GM15510 (cell line): Measurements from ENCODE around the gene RAB8A.

Experiments
- POLR2A ChIP-seq: IDR thresholded peaks from 3 replicates; pipeline ENCODE4 v1.6.1; 2011; ENCODE audit warnings: borderline replicate concordance; ENCODE audit not compliant: insufficient read length; ENCODE audit errors: extremely low read depth

RAB8A gene

DNA sequence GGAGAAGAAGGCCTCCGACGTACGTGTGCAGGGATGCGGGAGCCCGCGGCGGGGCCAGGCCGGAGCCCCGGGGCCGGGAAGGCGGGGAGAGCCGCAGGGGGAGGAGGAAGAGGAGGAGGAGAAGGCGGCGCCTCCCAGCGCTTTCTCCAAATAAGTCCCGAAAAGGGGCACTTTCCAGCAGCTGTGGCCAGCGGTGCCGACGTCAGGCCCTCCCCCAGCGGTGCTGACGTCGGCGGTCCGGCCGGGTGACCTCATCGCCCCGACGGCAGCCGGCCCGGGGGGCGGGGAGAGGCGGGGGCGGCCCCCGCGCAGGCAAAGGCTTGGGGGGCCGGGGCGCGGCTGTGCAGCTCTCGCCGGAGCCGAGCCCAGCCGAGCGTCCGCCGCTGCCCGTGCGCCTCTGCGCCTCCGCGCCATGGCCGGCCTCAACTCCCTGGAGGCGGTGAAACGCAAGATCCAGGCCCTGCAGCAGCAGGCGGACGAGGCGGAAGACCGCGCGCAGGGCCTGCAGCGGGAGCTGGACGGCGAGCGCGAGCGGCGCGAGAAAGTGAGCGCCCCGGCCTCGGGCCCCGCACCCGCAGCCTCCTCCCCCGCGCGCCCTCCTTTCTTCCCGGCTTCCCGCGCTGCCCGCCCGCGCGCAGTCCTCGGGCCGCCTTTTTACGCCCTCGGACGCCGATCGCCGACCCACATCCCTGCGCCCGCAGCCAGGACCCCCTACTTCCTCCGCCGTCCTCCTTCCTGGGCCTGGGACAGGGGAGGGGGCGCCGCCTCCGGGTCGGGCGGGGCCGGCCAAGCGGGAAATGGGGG is 35.3 kb upstream of the RAB8A start, which contains the start of gene TPM4:
TSS of gene TPM4 (plus strand) at position 342 of the 804 bp plus-strand sequence. CDS start at position 413, 71 bp downstream.
- TF ChIP-seq POLR2A: peak; percentile 88

DNA sequence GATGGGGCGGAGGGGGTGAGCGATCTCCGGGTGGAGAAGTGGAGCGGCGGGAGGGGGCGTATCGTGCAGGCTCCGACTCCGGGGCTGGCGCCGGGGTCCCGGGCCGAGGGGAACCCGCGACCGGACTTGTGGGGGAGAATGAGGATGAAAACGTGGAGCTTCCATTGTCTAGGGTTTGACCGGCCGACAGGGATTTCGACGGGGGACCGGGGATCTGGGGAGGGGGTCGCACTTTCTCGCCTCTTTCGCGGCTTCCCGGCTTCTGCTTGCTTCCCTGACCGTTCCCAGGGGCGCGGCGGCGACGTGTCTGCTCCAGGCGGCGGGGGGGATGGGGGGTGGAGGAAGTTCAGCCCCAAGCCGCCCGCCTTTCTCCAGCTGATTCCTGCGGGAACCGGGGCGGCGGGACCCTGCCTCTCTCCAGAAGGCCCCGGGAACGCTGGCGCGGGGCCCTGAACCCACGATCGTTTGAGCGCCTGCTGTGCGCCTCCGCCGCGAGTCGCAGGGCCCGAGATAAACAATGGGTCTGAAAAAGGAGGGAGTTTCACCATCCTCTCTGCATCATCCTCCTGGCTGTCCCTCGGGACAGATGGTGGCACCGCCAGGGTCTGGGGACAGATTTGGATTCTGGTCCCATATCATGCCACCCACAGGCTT is 34.6 kb upstream of the RAB8A start:
- no peak for TF ChIP-seq POLR2A

DNA sequence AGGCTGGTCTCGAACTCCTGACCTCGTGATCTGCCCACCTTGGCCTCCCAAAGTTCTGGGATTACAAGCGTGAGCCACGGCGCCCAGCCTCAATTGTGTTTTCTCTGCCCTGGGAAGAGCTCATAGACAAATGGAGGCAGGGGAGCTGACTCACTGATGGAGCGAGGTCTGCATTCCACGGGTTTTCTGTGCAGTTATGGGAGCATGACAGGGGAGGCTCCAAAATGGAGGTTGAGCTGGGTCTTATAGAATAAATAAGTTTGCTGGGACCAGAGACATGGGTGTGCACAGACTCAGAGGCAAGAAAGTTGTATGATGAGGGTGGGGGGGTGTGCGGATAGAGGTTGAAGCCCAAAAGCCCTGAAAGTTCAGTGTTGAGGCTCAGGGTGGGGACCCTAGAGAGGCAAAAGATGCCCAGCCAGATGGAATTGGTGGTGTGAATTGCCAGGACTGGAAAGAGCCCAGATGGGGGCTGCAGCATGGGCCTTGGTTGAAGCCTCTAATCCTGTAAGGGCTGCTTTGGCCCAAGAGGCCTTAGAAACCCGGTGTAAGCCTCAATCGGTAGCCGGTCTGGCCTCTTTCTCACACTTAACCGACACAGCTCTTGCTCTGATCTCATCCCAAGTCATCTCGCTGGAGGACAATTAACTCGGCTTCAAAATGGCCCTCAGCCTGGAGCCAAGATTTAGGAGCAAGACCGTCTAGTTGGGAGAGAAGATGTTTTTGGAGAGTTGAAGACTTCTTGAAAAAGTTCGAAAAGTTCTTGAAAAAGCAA is 33.5 kb upstream of the RAB8A start:
- TF ChIP-seq POLR2A: peak; percentile 35

DNA sequence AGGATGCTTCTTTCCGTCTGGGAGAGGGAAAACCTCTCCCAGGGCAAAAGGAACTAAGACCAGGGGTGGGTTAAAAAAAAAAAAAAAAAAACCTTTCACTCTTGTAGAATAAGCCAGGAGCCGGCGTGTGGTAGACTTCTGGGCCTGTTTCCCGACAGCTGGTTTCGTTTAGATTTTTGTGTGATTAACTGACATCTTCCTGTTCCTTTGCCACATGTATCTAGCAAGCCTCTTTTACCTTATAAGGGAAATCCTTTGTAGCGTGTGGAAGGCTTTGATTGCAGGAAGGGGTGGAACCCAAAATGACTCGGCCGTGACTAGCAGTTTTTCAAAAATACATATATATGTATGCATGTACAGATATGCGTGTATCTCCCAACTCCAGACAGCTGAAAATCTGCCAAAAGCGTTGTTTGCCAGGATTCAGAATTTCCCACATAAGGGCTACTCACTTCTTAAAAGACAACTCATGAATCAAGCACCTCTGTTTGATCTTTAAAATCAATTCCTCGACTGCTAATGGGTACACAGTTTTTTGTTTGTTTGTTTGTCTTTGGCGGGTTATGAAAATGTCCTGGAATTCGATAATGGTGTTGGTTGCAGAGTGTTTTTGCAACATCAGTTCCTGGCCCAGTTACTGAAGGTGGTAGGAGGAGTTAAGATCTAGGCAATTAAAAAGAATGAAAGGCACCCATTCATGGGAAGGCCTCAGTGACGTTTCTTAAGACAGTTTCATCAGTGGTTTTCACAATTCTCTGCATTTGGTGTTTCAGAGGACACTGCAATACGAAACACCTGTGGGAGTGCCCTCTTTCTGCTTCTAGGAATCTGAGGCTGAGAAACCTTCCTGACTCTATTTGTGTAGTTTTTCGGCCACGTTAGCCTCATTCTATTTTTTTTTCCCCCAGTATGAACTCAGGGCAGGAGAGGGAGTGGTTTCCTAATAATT is 32.7 kb upstream of the RAB8A start:
- TF ChIP-seq POLR2A: peak; percentile 41

DNA sequence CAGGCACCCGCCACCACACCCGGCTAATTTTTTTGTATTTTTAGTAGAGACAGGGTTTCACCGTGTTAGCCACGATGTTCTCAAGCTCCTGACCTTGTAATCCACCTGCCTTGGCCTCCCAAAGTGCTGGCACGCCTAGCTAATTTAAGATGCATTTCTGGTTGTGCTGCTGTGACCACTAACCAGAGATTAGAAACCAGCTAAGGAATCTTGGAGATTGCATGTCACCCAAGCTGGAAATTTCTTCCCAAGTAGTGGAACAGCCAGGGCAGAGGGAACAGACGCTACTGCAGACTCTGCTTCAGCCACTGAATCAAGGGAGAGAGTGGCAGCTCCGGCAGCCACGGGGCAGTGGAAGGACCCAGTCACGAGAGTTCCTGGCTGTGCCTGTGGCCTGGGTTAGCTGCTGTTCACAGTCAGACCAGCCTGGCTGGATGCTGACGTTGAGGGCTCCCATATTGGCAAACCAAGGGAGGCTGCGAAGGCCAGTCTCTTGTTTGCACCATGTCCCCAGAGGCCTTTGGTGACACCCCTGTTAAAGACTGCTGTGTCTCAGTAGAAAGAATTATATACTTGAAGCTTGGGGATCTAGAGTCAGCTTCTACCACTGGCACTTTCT is 27.5 kb upstream of the RAB8A start:
- no peak for TF ChIP-seq POLR2A

DNA sequence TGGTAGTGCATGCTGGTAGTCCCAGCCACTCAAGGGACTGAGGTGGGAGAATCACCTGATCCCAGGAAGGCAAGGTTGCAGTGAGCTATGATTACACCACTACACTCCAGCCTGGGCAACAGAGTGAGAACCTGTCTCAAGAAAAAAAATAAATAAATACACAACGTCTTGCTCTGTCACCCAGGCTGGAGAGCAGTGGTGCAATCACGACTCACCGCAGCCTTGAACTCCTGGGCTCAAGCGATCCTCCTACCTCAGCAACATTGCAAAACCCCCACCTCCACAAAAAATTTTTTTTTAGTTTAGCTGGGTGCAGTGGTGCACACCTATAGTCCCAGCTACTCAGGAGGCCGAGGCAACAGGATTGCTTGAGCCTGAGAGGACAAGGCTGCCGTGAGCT is 26.6 kb upstream of the RAB8A start:
- no peak for TF ChIP-seq POLR2A

DNA sequence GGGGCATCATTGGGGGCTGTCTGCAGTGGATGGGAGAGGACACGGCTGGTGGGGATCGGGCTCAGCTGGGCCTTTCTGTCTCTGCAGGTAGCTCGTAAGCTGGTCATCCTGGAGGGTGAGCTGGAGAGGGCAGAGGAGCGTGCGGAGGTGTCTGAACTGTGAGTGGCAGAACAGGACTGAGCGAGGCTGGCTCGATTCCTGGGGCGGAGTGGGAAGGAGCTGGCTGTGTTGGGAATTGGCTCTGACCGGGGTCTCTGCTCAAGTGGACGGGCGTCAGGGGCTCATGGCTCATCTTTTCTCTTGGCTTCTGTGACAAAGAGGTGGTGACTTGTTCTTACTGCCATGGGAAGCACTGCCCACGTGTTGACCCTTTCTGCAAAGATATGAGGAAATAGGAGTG is 23.7 kb upstream of the RAB8A start:
- TF ChIP-seq POLR2A: no peak

DNA sequence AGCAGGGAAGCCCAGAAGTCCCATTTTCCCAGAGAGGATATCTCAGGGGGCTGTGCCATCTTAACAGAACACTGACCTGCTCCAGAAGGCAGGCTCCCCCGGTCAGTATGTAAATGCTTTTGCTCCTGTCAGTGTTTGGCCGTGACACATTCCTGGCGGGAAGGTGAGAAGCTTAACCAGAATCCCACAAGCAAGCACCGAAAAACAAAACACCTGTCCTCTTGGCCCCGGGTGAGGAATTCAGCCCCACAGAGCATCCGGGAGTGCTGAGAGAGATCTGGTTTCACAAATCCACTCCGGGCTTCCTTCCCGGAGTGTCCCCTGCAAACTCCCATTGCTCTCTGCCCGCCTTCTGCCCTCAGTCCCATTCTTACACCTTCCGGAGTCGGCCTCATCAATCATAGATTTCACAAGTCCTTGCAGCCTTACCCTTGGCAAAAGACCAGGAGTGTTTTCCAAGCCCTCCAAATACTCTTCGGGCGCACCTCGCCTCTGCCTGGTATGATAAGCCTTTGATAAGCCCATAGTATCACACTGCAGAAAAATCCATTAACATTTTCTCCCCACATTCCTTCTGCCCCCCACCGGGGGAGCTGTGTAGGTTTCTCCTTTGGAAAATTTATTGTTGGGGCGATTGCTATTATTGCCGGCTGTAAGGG is 23.2 kb upstream of the RAB8A start:
- no peak for TF ChIP-seq POLR2A

DNA sequence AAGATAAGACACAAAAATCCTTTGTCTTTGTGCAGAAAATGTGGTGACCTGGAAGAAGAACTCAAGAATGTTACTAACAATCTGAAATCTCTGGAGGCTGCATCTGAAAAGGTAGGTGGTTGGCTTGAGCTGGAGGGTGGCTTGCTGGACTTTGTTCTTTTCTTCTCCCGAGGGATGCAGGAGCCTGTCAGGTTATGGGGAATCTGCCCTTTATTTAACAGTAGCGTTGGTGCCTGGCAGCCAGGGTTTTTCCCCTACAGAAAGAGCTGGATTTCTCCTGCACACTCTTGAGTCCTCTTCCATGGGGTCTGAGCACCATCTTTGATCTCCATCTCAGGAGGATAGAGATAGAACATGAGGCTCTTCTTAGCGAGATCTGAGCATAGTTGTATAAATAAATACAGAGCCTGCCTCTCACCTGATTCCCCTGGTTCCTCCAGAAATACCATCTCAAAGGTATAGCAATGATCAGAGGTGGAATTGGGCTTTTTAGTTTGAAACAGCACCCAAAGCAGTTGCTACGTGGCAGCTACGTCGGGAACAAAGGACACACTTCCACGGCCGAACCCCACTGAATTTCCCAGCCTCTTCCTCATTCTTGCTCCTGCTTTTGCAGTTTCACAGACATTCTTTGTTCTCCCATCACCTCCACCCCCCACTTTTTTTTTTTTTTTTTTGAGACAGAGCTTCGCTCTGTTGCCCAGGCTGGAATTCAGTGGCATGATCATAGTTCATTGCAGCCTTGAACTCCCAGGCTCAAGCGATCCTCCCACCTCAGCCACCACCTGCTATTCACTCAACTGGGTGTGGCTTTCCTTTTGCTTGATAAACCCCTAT is 22.5 kb upstream of the RAB8A start:
- TF ChIP-seq POLR2A: no peak

DNA sequence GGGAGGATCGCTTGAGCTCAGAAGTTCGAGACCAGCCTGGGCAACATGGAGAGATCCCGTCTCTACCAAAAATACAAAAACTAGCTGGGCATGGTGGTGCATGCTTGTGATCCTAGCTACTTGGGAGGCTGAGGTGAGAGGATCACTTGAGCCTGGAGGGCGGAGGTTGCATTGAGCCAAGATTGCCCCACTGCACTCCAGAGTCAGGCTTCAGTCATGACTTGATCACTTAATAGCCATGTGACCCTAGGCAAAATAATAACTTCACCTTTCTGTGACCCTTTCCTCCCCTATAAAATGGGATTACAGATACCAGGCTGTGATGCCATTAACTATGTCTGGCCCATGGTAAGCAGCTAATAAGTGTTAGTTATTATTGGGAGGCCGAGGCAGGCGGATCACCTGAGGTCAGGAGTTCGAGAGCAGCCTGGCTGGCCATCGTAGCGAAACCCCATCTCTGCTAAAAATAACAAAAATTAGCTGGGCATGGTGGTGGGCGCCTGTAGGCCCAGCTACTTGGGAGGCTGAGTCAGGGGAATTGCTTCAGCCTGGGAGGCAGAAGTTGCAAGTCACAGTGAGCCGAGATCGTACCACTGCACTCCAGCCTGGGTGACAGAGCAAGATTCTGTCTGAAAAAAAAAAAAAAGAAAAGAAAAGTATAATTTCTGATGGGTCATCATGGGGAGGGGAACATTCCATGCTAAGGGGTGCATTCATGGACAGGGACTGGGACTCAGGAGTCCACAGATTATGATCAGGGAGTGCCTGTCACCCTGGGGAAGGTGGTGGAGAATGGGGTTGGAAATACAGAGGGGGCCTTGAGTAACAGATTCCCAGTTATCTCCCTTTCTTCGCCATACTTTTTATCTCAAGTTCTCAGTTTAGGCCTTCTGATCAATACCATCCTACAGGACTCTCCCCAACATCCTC is 19.9 kb upstream of the RAB8A start:
- TF ChIP-seq POLR2A: peak; percentile 6

DNA sequence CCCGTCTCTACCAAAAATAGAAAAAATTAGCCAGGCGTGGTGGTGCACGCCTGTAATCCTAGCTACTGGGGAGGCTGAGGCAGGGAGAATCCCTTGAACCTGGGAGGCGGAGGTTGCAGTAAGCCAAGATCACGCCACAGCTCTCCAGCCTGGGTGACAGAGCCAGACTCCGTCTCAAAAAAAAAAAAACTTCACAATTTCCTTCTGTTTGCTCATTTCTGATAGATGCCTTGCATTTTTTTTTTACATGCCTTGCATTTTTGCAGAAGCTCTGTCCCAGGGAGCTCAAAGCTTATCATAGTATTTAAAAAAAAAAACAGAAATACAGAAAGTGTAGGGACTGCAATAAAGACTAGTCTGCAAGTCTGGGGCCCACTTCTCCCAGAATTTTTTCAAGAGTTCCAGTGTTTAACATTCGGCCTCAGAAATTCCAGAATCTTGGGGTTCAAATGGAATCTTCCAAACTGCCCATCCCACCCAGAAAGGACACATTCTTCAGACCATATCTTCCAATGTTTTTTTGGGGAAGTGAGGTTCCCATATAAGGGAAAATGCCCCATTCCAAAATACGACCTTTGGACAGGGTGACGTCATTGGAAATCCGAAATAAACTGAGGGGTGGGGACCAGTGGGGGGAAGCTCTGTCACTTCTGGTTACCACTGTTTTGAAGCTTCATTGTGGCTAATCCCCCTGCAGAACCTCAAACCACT is 17.2 kb upstream of the RAB8A start:
- no peak for TF ChIP-seq POLR2A
